ENCODE results near the gene CACNB2. TPM values are rescaled to one million over a fixed set of nuclear protein-coding genes. Genes with fewer than 3 reads are reported as not detected.
"Not testable (repeated sequence)": the region's sequence is repeated elsewhere in the genome, so short reads cannot be mapped to it uniquely, and the experiment has no call there.

The CACNB2 gene
- total and polyA plus RNA-seq, 2 experiments from 2014 or later = 4.6 to 5.3 TPM

- no peak for DNase-seq (ENCODE audit: low spot score)
- Histone ChIP-seq H3K9me3 (ENCODE audit: low read depth) (no peaks in the 10 kb centered on the region), H3K79me2 (no peaks in the 10 kb centered on the region), H3K4me1 (ENCODE audit: insufficient read depth) (no peaks in the 10 kb centered on the region), H3K36me3 (replicated peaks; ENCODE audit: insufficient read depth, low read depth) (no peaks in the 10 kb centered on the region), H3K27me3 (no peaks in the 10 kb centered on the region), H3K27ac (no peak overlapping the region), H2AFZ (no peak overlapping the region), H3K4me3 (no peak overlapping the region), H4K20me1 (ENCODE audit: insufficient read depth, poor library complexity, severe bottlenecking) (no peaks in the 10 kb centered on the region), H3K9me2 (replicated peaks; ENCODE audit: insufficient read depth) (no peaks in the 10 kb centered on the region), H3K4me2 (no peak overlapping the region)
- TF ChIP-seq EZH2phosphoT487 (IDR thresholded peaks at IDR 0.05; ENCODE audit: low read depth, severe bottlenecking, unreplicated experiment) (no peak), CTCF (IDR thresholded peaks at IDR 0.05; ENCODE audit: poor library complexity) (no peak), EZH2 (IDR thresholded peaks at IDR 0.05; ENCODE audit: borderline replicate concordance) (no peak)
- 78% methylated on average over 4 of the region's 4 CpGs for WGBS (ENCODE audit: low lambda C conversion rate, missing lambda C conversion rate)
These were observed 299.4 kb downstream of the CACNB2 start for GRCh38 chr10:18439601-18440000.

- not testable (repeated sequence) for H3K4me3 ChIP-seq; H3K9me3 ChIP-seq (ENCODE audit: low read depth); H3K27me3 ChIP-seq; H3K4me2 ChIP-seq; H3K4me1 ChIP-seq (ENCODE audit: insufficient read depth); H3K79me2 ChIP-seq; H3K36me3 ChIP-seq (replicated peaks; ENCODE audit: insufficient read depth, low read depth); H3K9me2 ChIP-seq (replicated peaks; ENCODE audit: insufficient read depth); DNase-seq (ENCODE audit: low spot score); H2AFZ ChIP-seq; H3K27ac ChIP-seq; H4K20me1 ChIP-seq (ENCODE audit: insufficient read depth, poor library complexity, severe bottlenecking)
- 82% methylated on average over 6 of the region's 6 CpGs for WGBS (ENCODE audit: low lambda C conversion rate, missing lambda C conversion rate)
These were observed 305.4 kb downstream of the CACNB2 start for GRCh38 chr10:18445635-18446034.

- Histone ChIP-seq H3K9me3 (ENCODE audit: low read depth) (no peaks in the 10 kb centered on the region), H3K36me3 (replicated peaks; ENCODE audit: insufficient read depth, low read depth) (no peaks in the 10 kb centered on the region), H3K4me2 (no peak overlapping the region), H3K27me3 (no peaks in the 10 kb centered on the region), H3K27ac (no peak overlapping the region), H3K4me1 (ENCODE audit: insufficient read depth) (no peaks in the 10 kb centered on the region), H2AFZ (no peak overlapping the region), H3K4me3 (no peak overlapping the region), H3K9me2 (replicated peaks; ENCODE audit: insufficient read depth) (no peaks in the 10 kb centered on the region), H4K20me1 (ENCODE audit: insufficient read depth, poor library complexity, severe bottlenecking) (no peaks in the 10 kb centered on the region), H3K79me2 (no peaks in the 10 kb centered on the region)
- no peak for TF ChIP-seq EZH2 (IDR thresholded peaks at IDR 0.05; ENCODE audit: borderline replicate concordance)
- no peak for DNase-seq (ENCODE audit: low spot score)
These were observed 306.0 kb downstream of the CACNB2 start for GRCh38 chr10:18446205-18446604.

- DNase-seq (ENCODE audit: low spot score) = no peak
- WGBS (ENCODE audit: low lambda C conversion rate, missing lambda C conversion rate) = 88% methylated on average over 7 of the region's 7 CpGs
- TF ChIP-seq EZH2phosphoT487 (IDR thresholded peaks at IDR 0.05; ENCODE audit: low read depth, severe bottlenecking, unreplicated experiment) = no peak
These were observed 309.4 kb downstream of the CACNB2 start for GRCh38 chr10:18449611-18450026.

GRCh38 chr10:18450298-18450697, 310.1 kb downstream of the CACNB2 start:
- no peak overlapping the region for H3K4me3 ChIP-seq

More at GRCh38 chr10:18449611-18450026, 309.4 kb downstream of the CACNB2 start:
- Histone ChIP-seq H3K4me3 (no peak overlapping the region), H3K4me1 (ENCODE audit: insufficient read depth) (no peaks in the 10 kb centered on the region), H3K27me3 (no peaks in the 10 kb centered on the region), H3K9me3 (ENCODE audit: low read depth) (no peaks in the 10 kb centered on the region), H3K79me2 (no peaks in the 10 kb centered on the region), H3K9me2 (replicated peaks; ENCODE audit: insufficient read depth) (no peaks in the 10 kb centered on the region), H3K27ac (no peak overlapping the region), H4K20me1 (ENCODE audit: insufficient read depth, poor library complexity, severe bottlenecking) (no peaks in the 10 kb centered on the region), H3K36me3 (replicated peaks; ENCODE audit: insufficient read depth, low read depth) (no peaks in the 10 kb centered on the region), H3K4me2 (no peak overlapping the region), H2AFZ (no peak overlapping the region)

More at GRCh38 chr10:18450298-18450697, 310.1 kb downstream of the CACNB2 start:
- Histone ChIP-seq H3K9me2 (replicated peaks; ENCODE audit: insufficient read depth) (no peaks in the 10 kb centered on the region), H2AFZ (no peak overlapping the region), H4K20me1 (ENCODE audit: insufficient read depth, poor library complexity, severe bottlenecking) (no peaks in the 10 kb centered on the region), H3K4me2 (no peak overlapping the region), H3K4me1 (ENCODE audit: insufficient read depth) (no peaks in the 10 kb centered on the region), H3K27me3 (no peaks in the 10 kb centered on the region), H3K9me3 (ENCODE audit: low read depth) (no peaks in the 10 kb centered on the region), H3K36me3 (replicated peaks; ENCODE audit: insufficient read depth, low read depth) (no peaks in the 10 kb centered on the region), H3K79me2 (no peaks in the 10 kb centered on the region), H3K27ac (no peak overlapping the region)
- TF ChIP-seq EZH2phosphoT487 (IDR thresholded peaks at IDR 0.05; ENCODE audit: low read depth, severe bottlenecking, unreplicated experiment) (no peak), CTCF (IDR thresholded peaks at IDR 0.05; ENCODE audit: poor library complexity) (no peak), EZH2 (IDR thresholded peaks at IDR 0.05; ENCODE audit: borderline replicate concordance) (no peak)
- DNase-seq (ENCODE audit: low spot score) = no peak
- WGBS (ENCODE audit: low lambda C conversion rate, missing lambda C conversion rate) = 86% methylated on average over 6 of the region's 6 CpGs

Measured in hepatocyte (in vitro differentiated cells).